KOPT-K1 (cell line): ENCODE data around the gene TEDC2.

ENCODE experiments used
- H3K27ac ChIP-seq: fragments of 200-600 bp; sonication (generic); 2 replicates; pipeline ENCODE4 v1.5.1; 2016; ENCODE audit warnings: antibody characterized with exemption, mild to moderate bottlenecking, low read depth, low read length; ENCODE audit not compliant: poor library complexity, severe bottlenecking
- H3K36me3 ChIP-seq: fragments of 200-600 bp; sonication (generic); 2 replicates; pipeline ENCODE4 v1.5.1; 2017; ENCODE audit warnings: antibody characterized with exemption, mild to moderate bottlenecking, low read length, moderate library complexity; ENCODE audit not compliant: insufficient read depth
- H3K9me3 ChIP-seq: fragments of 200-600 bp; sonication (generic); 2 replicates; pipeline ENCODE4 v1.5.1; 2017; ENCODE audit warnings: antibody characterized with exemption, low read length, mild to moderate bottlenecking; ENCODE audit not compliant: insufficient read depth, poor library complexity, severe bottlenecking

Gene TEDC2

DNA sequence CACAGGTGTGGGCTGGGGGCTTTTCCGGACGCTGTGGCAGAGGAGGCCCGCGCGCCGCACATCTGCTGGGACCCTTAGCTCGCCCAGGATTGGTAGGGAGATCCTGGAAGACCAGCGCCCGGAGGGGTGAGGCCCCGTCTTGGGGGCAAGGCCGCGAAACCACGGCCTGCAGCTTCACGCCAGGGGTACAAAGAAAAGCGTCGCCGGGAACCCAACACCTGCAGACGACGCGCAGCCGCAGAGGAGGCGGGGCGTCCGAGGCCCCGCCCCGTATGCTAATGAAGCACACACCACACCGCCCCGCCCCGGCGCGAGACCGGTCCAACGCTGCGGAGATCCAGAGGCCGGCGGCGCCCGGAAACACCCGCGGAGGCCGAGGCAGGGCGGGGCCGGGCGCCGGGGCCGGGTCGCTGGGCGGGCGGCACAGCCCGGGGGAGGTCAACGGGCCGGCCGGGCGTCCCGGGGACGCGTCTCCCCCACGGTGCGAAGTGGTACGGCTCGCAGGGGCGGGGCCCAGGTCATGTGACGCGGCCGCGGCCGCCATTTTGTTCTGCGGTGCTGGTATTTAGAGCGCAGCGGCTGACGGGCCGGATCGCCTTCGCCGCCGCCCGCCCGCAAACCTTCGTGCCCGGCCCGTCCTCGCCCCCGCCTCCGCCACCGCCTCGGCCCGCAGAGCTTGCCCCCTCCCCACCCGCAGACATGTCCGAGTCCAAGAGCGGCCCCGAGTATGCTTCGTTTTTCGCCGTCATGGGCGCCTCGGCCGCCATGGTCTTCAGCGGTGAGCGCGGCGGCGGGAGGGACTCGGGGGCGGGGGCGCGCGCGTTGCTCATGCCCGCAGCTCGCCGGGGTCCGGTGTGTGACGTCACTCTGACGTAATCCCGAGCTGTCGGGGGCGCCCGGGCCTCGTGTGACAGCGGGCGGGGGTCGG, 53.8 kb downstream of the TEDC2 start, which contains the start of gene ATP6V0C:
TSS of gene ATP6V0C (plus strand) at position 548 of the 928 bp plus-strand sequence. CDS start at position 700, 152 bp downstream.
- Histone ChIP-seq H3K27ac (peak within 1 kb of the TSS; percentile 98), H3K36me3 (peaks cover 16% of the 10 kb centered on the region), H3K9me3 (no peaks in the 10 kb centered on the region)
